Muscle layer of duodenum (tissue), 2 donors: ENCODE results near the gene OR13C4.

Experiments
- H3K27ac ChIP-seq: one replicate; pipeline ENCODE4 v1.7.0; 2013; ENCODE audit warnings: mild to moderate bottlenecking, low read length
- H3K27me3 ChIP-seq: one replicate; pipeline ENCODE4 v1.7.0; 2013; ENCODE audit warnings: low read depth, mild to moderate bottlenecking, control low read depth, low read length
- H3K36me3 ChIP-seq, 2 donors: one replicate each; pipeline ENCODE4 v1.7.0; 2013; ENCODE audit warnings: low read length in 2 of 2, control low read depth in 1 of 2, mild to moderate bottlenecking in 1 of 2; ENCODE audit not compliant: insufficient read depth in 2 of 2, control insufficient read depth in 1 of 2
- H3K4me1 ChIP-seq, 2 donors: one replicate each; pipeline ENCODE4 v1.7.0; 2013; ENCODE audit warnings: low read length in 2 of 2, mild to moderate bottlenecking in 2 of 2, control low read depth in 1 of 2, moderate library complexity in 1 of 2; ENCODE audit not compliant: insufficient read depth in 2 of 2, control insufficient read depth in 1 of 2
- H3K4me3 ChIP-seq, 2 donors: one replicate each; pipeline ENCODE4 v1.7.0; 2013; ENCODE audit warnings: low read length in 2 of 2, low read depth in 1 of 2, mild to moderate bottlenecking in 1 of 2
- H3K9me3 ChIP-seq, 2 donors: one replicate each; pipeline ENCODE4 v1.7.0; 2013; ENCODE audit warnings: low read length in 2 of 2, control low read depth in 1 of 2, mild to moderate bottlenecking in 1 of 2; ENCODE audit not compliant: control insufficient read depth in 1 of 2
- donor health status: healthy.

Gene OR13C4

GRCh38 chr9:104527109-104527508 is at the start of gene OR13C4:
Gene OR13C4 (minus strand): TSS chr9:104527209. CDS start chr9:104527209, 0 bp downstream.
- H3K27me3 ChIP-seq = no peaks in the 10 kb centered on the region
- no peaks in the 10 kb centered on the region for H3K9me3 ChIP-seq
- no peaks in the 10 kb centered on the region for H3K36me3 ChIP-seq
- no peak within 1 kb of the TSS for H3K4me3 ChIP-seq
- H3K27ac ChIP-seq = no peak within 1 kb of the TSS
- no peaks in the 10 kb centered on the region for H3K4me1 ChIP-seq

DNA sequence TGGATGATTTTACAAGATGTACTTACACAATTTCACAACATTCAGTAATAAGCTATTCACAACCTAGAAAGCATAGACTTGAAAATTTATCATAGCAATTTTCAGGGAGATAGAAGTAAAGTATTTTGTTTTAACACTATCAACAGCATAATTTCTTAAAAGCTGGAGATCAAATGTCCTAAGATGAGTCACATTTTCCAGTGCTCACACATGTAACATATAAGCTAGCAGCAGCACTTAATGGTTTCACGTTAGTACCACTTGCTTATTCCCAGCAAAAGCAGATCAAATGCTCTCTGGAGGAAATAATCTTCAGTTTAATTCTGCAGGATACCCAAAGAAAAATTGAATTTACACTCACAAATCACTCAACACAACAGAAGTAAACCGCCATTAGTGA is 48.4 kb upstream of the OR13C4 start:
- Histone ChIP-seq H3K36me3 (no peaks in the 10 kb centered on the region), H3K4me1 (no peaks in the 10 kb centered on the region), H3K9me3 (peaks cover 3 to 9% of the 10 kb centered on the region in 2 donors), H3K4me3 (no peak overlapping the region), H3K27me3 (no peaks in the 10 kb centered on the region), H3K27ac (no peak overlapping the region)

GRCh38 chr9:104572612-104573011 is 45.6 kb upstream of the OR13C4 start:
- H3K4me1 ChIP-seq = no peaks in the 10 kb centered on the region
- H3K36me3 ChIP-seq = no peaks in the 10 kb centered on the region
- H3K27me3 ChIP-seq = no peaks in the 10 kb centered on the region
- H3K27ac ChIP-seq = no peak overlapping the region
- H3K9me3 ChIP-seq = peaks cover 3 to 9% of the 10 kb centered on the region in 2 donors
- H3K4me3 ChIP-seq = no peak overlapping the region

DNA sequence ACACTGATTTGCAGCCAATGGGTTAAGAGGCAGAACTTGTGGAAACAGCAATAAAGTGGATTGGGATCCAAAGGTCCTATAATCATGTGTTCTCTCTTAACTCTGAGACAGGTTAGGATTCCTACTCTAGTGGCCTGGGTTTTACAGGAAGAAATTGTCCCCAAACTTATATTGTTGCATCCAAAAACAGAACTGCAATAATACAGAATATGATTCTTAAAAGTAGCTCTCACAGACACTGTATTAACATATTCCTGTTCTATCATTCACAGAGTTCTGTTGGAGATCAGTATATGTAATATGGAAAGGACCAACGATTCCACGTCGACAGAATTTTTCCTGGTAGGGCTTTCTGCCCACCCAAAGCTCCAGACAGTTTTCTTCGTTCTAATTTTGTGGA is 41.9 kb upstream of the OR13C4 start, which contains the start of gene OR13C8:
OR13C8 (plus strand) TSS at position 301 of the 400 bp plus-strand sequence; CDS start at position 301, 0 bp downstream.
- H3K27ac ChIP-seq = no peak within 1 kb of the TSS
- no peaks in the 10 kb centered on the region for H3K4me1 ChIP-seq
- peaks cover 3 to 9% of the 10 kb centered on the region in 2 donors for H3K9me3 ChIP-seq
- no peaks in the 10 kb centered on the region for H3K27me3 ChIP-seq
- no peaks in the 10 kb centered on the region for H3K36me3 ChIP-seq
- H3K4me3 ChIP-seq = no peak within 1 kb of the TSS

GRCh38 chr9:104564358-104564757 is 37.3 kb upstream of the OR13C4 start:
- Histone ChIP-seq H3K27ac (no peak overlapping the region), H3K4me3 (no peak overlapping the region)

GRCh38 chr9:104556830-104557634 is 30.0 kb upstream of the OR13C4 start:
- Histone ChIP-seq H3K4me1 (no peaks in the 10 kb centered on the region), H3K27ac (no peak overlapping the region), H3K27me3 (no peaks in the 10 kb centered on the region), H3K4me3 (no peak overlapping the region), H3K36me3 (no peaks in the 10 kb centered on the region), H3K9me3 (peaks cover 0 to 6% of the 10 kb centered on the region in 2 donors)

More at GRCh38 chr9:104564358-104564757, 37.3 kb upstream of the OR13C4 start:
- Histone ChIP-seq H3K36me3 (no peaks in the 10 kb centered on the region), H3K27me3 (no peaks in the 10 kb centered on the region), H3K9me3 (peaks cover 0 to under 1% of the 10 kb centered on the region in 2 donors), H3K4me1 (no peaks in the 10 kb centered on the region)

DNA sequence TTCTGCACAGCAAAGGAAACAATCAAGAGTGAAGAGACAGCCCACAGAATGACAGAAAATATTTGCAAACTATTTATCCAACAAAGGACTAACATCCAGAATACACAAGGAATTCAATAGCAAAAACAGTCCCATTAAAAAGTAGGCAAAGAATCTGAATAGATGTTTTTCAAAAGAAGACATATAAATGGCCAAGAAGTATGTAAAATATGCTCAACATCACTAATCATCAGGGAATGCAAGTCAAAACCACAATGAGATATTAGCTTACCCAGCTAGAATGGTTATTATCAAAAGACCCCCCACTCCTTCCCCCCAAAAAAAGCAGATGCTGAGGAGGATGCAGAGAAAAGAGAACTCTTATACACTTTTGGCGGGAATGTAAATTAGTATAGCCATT is 28.5 kb upstream of the OR13C4 start:
- H3K4me3 ChIP-seq = no peak overlapping the region
- H3K9me3 ChIP-seq = peaks cover 0 to 6% of the 10 kb centered on the region in 2 donors
- no peaks in the 10 kb centered on the region for H3K4me1 ChIP-seq
- H3K27me3 ChIP-seq = no peaks in the 10 kb centered on the region
- no peaks in the 10 kb centered on the region for H3K36me3 ChIP-seq
- H3K27ac ChIP-seq = no peak overlapping the region

DNA sequence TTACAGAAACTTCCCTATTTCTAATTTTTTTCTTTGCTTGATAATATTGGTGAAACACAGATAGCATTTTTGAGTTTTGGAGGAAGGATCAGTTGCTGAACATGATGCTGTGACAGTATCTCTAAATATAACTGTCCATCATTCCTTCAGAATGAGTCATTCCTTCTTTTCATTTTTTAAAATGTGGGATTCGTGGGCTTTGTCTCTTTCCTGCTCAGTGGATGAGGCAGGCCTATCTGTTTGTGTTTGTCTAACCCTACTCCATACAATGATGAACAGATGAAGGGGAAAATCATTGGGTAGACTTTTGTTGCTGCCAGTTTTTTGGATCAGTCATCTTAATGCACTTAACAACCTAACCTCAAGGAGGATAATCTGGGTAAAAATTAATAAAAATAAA is 26.3 kb upstream of the OR13C4 start:
- Histone ChIP-seq H3K27me3 (no peaks in the 10 kb centered on the region), H3K36me3 (no peaks in the 10 kb centered on the region), H3K4me1 (no peaks in the 10 kb centered on the region), H3K27ac (no peak overlapping the region), H3K4me3 (no peak overlapping the region), H3K9me3 (peaks cover 0 to 4% of the 10 kb centered on the region in 2 donors)

DNA sequence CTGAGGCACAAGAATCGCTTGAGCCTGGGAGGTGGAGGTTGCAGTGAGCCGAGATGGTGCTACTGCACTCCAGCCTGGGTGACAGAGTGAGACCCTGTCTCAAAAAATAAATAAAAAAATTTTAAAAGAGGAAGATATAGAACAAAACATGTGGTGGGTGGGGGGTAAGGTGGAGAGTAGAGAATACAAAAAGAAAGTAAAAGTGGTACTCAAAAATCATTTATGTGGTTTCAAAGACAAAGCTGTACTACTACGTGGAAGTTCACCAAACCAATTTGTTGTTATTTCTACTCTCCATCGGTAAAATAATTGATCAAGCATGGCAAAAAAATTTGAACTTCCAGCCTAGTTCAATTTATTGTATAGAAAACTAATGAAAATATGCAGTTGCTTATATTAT is 17.6 kb upstream of the OR13C4 start:
- Histone ChIP-seq H3K27ac (no peak overlapping the region), H3K9me3 (no peaks in the 10 kb centered on the region), H3K4me1 (no peaks in the 10 kb centered on the region), H3K4me3 (no peak overlapping the region), H3K27me3 (no peaks in the 10 kb centered on the region), H3K36me3 (no peaks in the 10 kb centered on the region)

DNA sequence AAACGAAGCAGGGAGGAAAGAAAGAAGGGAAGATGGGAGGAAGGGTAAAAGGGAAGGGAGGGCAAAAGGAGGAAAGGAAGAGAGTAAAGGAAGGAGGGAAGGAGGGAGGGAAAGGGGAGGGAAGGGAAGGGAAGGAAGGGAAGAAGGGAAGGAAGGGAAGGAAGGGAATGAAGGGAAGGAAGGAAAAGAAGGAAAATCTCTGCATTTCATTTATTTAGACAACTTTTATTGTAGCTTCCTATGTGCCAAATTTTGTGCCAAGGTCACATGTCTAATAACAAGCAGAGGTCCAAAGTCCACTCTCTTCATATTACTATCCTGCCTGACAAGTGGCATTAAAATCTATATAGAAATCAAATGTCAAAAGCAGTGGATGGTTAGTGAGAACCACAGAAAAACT is 12.3 kb upstream of the OR13C4 start:
- H3K4me3 ChIP-seq = no peak overlapping the region
- H3K36me3 ChIP-seq = no peaks in the 10 kb centered on the region
- H3K27ac ChIP-seq = no peak overlapping the region
- H3K27me3 ChIP-seq = no peaks in the 10 kb centered on the region
- H3K4me1 ChIP-seq = no peaks in the 10 kb centered on the region
- no peaks in the 10 kb centered on the region for H3K9me3 ChIP-seq

DNA sequence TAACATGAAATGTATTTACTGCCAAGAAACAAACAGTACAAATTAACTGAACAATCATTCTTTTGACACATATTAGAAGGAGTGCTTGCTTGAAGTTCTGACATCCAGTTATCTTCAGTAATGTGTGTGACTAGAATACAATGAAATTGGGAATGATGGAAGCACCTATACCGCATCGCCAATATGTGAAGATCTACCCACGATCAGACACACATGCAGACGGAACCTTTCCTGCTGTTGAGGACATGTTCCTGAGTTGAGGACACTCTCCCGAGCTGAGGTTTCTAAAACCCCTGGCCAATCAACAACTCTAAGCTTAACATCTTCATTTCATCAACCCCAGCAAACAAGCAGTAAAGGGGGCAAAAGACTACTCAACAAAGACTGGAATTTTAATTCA is 9.7 kb upstream of the OR13C4 start, which contains the start of gene OR13C3:
OR13C3 (minus strand) TSS at position 101 of the 400 bp plus-strand sequence. CDS start 133 bp downstream, outside the sequence.
- no peak within 1 kb of the TSS for H3K4me3 ChIP-seq
- H3K9me3 ChIP-seq = no peaks in the 10 kb centered on the region
- no peak within 1 kb of the TSS for H3K27ac ChIP-seq
- H3K4me1 ChIP-seq = no peaks in the 10 kb centered on the region
- H3K36me3 ChIP-seq = no peaks in the 10 kb centered on the region
- no peaks in the 10 kb centered on the region for H3K27me3 ChIP-seq
